ENCODE results near the gene GSE1. TPM values are rescaled to one million over a fixed set of nuclear protein-coding genes. Genes with fewer than 3 reads are reported as not detected.
A peak's percentile ranks its signal among the peaks of the same experiment; 100 is the strongest.

The GSE1 gene
- polyA plus RNA-seq, 3 donors from 2014 or later = 0.15 to 9.4 (median 2.9) TPM

DNA sequence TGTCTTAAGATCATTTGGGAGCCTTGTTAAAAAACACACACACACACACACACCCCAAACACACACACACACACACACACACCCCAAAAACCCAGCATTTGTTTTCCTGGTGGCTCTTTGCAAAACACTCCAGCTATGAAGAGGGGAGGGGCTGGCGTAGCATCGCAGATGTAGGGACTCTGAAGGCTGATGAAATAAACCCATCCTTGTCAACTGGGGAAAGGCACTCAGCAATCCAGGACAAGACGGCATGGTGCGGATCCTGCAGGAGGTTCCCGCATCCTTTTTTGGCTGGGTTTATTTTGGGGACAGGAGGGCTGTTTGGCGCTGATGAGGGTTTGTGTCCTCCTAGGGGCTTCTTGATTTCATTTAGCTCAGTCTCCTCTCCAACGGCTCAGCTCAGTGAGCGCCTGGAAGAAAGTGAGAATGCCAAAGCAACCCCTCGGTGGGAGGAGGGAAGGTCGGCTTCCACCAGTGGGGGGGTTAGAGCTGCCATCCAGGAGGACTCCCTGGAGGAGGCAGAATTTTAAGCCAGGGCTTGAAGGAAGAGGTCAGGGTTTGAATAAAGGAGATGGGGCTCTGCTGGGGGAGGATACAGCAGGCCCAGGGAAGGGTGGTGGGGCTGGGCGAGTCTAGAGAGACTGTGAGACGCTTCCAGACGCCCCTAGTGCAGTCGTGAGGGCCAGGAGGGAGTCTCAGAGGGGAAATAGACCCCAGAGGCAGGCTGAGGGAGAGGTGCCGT is 12.4 kb upstream of the GSE1 start:
- H3K4me3 Mint-ChIP-seq = no peak overlapping the region
- H3K27ac Mint-ChIP-seq = peak overlapping the region in 4 of 6 donors; percentile 16 to 72 (median 55)
- H3K27me3 Mint-ChIP-seq (ENCODE audit: low read depth in 3 of 3) = peaks cover 8 to 27% (median 13%) of the 10 kb centered on the region in 3 donors
- peaks cover 0 to 9% (median 0%) of the 10 kb centered on the region in 3 donors for H3K36me3 Mint-ChIP-seq
- no peak for DNase-seq
- H3K4me1 Mint-ChIP-seq = peaks cover 72 to 77% of the 10 kb centered on the region in 2 donors
- H3K9me3 Mint-ChIP-seq = no peaks in the 10 kb centered on the region

DNA sequence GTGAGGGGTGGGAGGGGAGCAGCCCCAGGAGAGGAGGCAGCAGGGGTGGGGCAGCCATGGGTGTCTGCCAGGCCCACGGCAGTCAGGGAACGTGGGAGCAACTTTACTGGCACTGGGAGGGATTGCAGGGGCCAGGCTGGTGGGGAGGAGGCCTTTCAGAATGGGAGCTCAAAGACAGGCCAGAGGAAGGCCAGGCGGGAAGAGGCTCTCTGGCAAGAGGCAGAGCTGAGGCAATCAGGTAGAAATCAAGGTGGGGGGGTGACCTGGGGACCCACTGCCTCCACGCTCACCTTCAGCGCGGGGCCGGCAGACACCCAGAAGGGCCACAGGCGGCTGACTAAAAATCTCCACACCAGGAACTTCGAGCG is 11.9 kb upstream of the GSE1 start:
- Mint-ChIP-seq H3K4me1 (peaks cover 74 to 77% of the 10 kb centered on the region in 2 donors), H3K27me3 (ENCODE audit: low read depth in 3 of 3) (peaks cover 10 to 33% (median 16%) of the 10 kb centered on the region in 3 donors), H3K4me3 (no peak overlapping the region), H3K9me3 (no peaks in the 10 kb centered on the region), H3K36me3 (peaks cover 0 to 5% (median 0%) of the 10 kb centered on the region in 3 donors), H3K27ac (peak overlapping the region in 1 of 6 donors; percentile 51)
- no peak for DNase-seq

DNA sequence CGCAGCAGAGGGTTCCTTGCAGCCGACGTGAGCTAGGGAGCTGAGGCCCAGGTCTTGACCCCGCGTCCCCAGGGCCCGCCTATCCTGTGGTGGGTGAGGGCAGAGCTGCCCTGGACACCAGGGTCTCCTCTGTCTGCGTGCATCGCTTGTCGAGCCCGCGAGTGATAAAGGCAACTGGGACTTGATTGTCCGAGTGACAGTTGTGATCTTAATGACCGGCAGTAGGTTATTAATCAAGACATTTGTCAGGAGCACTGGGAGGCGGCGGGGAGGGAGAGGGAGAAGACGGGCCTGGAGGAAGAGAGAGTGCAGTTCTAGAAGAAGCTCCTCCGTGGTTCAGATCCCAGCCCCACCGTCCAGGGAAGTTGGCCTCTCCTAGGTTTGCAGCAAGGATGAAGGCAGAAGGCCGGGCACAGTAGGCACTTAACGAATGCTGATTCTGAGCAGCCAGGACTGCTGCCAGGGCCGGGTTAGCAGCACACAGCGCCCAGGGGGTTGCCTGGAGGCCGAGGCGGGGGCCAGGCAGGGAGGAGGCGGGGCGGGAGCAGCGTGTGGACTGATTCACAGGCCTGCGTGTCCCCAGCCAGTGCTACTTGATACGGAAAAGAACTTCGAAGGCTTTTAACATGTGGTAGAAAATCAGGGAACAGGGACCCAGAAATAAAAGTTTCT is 11.3 kb upstream of the GSE1 start:
- Mint-ChIP-seq H3K36me3 (peaks cover 0 to 5% (median 0%) of the 10 kb centered on the region in 3 donors), H3K4me3 (no peak overlapping the region), H3K27me3 (ENCODE audit: low read depth in 3 of 3) (peaks cover 10 to 34% (median 16%) of the 10 kb centered on the region in 3 donors), H3K4me1 (peaks cover 74 to 77% of the 10 kb centered on the region in 2 donors), H3K27ac (peak overlapping the region in 3 of 6 donors; percentile 34 to 45 (median 42)), H3K9me3 (no peaks in the 10 kb centered on the region)
- DNase-seq = no peak

DNA sequence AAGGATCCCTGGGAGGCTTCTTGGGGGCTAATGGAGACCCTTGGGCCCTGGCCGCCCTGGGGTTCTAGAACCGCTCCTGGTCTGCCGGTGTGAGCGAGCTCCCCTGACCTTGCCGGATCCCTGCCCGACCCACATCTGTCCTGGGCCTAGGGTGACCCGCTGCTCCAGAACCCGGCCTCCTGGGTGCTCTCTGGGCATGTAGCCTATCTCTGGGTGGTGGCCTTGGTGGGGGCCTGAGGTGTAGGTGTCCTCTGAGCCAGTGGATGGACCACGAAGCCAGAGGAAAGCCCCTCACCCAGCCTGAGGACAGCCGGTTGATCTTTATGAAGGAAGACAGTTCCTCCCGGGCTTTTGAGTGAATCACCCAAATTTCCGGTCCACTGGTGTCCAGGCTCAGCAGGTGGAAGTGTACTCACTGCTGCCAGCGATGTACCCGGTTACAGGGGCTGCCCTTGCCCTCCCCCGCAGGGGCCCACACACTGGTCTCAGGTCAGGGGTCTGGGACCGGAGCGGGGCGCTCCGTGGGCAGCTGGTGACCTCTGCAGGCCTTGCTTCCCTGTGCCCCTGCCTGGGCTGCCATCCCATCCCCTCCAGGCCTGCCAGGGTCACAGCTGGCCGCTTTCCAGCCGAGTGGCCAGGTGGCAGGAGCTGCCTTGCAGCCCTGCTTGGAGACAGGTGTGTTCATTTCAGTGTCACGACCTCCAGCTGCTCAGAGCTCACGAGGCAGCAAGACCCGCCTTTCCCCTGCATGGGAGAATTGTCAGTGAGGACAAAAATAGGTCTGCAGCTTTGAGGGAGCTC is 10.5 kb upstream of the GSE1 start:
- H3K4me1 Mint-ChIP-seq = peaks cover 77 to 82% of the 10 kb centered on the region in 2 donors
- H3K36me3 Mint-ChIP-seq = peaks cover 0 to 5% (median 0%) of the 10 kb centered on the region in 3 donors
- H3K9me3 Mint-ChIP-seq = no peaks in the 10 kb centered on the region
- H3K27me3 Mint-ChIP-seq (ENCODE audit: low read depth in 3 of 3) = peaks cover 10 to 37% (median 16%) of the 10 kb centered on the region in 3 donors
- DNase-seq = no peak
- peak overlapping the region in 3 of 6 donors; percentile 8 to 59 (median 35) for H3K27ac Mint-ChIP-seq
- H3K4me3 Mint-ChIP-seq = no peak overlapping the region

DNA sequence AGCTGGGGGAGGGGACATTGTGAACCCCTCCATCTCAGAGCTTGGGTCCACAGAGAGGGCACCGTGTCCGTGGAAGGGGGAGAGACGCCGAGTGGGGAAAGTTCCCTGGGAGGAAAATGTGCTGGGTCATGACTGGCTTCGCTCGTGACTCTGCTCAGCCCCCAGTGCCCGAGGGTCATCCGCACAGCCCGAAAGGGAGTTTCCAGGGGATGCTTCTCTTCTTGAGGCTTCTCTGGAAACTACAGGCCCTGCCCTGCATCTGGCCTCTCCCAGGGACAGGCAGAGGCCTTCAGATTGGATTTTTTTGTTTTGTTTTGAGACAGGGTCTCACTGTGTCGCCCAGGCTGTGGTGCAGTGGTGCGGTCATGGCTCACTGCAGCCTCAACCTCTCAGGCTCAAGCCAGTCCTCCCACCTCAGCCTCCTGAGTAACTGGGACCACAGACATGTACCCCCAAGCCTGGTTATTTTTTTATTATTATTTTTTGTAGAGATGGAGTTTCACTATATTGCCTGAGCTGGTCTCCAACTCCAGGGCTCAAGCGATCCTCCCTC is 9.8 kb upstream of the GSE1 start:
- Mint-ChIP-seq H3K4me1 (peaks cover 78 to 82% of the 10 kb centered on the region in 2 donors), H3K36me3 (peaks cover 0 to 5% (median 0%) of the 10 kb centered on the region in 3 donors), H3K27ac (peak overlapping the region in 2 of 6 donors; percentile 8 to 59), H3K9me3 (no peaks in the 10 kb centered on the region), H3K4me3 (no peak overlapping the region), H3K27me3 (ENCODE audit: low read depth in 3 of 3) (peaks cover 10 to 37% (median 16%) of the 10 kb centered on the region in 3 donors)
- no peak for DNase-seq

DNA sequence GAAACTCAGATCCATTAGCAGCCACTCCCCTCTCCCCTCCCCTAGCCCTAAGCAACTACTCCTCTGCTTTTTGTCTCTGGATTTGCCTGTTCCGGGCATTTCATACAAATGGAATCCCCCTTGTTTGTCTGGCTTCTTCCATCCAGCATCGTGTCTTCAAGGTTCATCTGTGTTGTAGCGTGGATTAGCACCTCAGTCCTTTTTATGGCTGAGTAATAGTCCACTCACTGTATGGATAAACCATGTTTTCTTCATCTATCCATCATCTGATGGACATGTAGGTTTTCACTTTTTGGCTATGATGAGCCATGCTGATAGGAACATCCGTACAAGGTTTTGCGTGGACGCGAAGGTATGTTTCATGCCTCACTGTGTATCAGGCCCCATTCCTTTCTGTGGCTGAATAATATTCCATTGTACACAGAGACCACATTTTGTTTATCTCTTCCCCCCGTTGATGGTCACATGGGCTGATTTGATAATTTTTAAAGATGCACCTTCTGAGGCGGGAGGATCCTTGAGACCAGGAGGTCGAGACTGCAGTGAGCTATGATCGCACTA is 8.9 kb upstream of the GSE1 start:
- H3K27ac Mint-ChIP-seq = peak overlapping the region; percentile 17 to 69 (median 58)
- peaks cover 78 to 82% of the 10 kb centered on the region in 2 donors for H3K4me1 Mint-ChIP-seq
- peaks cover 10 to 40% (median 20%) of the 10 kb centered on the region in 3 donors for H3K27me3 Mint-ChIP-seq (ENCODE audit: low read depth in 3 of 3)
- H3K4me3 Mint-ChIP-seq = peak overlapping the region in 2 of 5 donors; percentile 2 to 35
- H3K9me3 Mint-ChIP-seq = no peaks in the 10 kb centered on the region
- no peak for DNase-seq
- no peaks in the 10 kb centered on the region for H3K36me3 Mint-ChIP-seq

DNA sequence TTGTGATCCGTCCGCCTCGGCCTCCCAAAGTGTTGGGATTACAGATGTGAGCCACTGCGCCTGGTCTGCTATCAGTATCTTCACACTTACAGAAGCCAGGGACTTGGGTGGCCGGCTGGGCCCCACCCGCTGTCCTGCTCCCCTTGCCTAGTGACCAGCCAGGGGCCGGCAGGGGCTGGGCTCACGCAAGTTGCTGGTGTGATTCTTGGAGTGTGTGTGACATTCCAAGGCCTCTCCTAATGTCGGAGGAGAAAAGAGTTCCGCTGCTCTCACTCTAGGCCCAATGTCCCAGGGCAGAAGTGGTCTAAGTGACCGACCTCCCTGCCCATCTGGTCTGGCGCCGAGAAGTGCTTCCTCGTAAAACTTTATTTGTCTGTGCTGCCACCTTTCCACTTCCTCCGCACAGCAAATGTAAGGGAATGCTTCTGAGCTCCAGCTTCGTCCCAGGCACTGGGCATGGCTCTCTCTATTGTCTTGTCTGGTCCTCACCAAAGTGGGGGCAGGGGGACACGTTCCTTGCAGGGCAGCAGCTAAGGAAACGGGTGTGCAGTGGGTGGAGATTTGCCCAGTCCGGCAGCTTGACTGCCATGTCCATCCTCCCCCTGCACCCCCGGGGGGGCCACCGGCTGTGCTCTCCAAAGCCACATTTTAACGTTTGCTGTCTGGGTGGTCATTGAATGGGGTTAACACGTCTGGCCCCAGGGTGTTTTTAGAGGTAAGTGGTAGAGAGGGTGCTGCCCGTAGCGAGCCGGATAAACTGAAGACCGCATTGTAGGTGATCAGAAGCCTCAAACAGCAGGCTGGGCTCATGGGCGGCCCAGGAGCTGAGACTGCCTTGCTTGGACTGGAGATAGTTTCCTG is 7.8 kb upstream of the GSE1 start:
- Mint-ChIP-seq H3K27ac (peak overlapping the region; percentile 8 to 88 (median 82)), H3K36me3 (no peaks in the 10 kb centered on the region), H3K4me1 (peaks cover 79 to 82% of the 10 kb centered on the region in 2 donors), H3K9me3 (no peaks in the 10 kb centered on the region), H3K4me3 (peak overlapping the region; percentile 66 to 83 (median 79)), H3K27me3 (ENCODE audit: low read depth in 3 of 3) (peaks cover 10 to 39% (median 24%) of the 10 kb centered on the region in 3 donors)
- DNase-seq = peak; percentile 68 to 77 (median 75)

DNA sequence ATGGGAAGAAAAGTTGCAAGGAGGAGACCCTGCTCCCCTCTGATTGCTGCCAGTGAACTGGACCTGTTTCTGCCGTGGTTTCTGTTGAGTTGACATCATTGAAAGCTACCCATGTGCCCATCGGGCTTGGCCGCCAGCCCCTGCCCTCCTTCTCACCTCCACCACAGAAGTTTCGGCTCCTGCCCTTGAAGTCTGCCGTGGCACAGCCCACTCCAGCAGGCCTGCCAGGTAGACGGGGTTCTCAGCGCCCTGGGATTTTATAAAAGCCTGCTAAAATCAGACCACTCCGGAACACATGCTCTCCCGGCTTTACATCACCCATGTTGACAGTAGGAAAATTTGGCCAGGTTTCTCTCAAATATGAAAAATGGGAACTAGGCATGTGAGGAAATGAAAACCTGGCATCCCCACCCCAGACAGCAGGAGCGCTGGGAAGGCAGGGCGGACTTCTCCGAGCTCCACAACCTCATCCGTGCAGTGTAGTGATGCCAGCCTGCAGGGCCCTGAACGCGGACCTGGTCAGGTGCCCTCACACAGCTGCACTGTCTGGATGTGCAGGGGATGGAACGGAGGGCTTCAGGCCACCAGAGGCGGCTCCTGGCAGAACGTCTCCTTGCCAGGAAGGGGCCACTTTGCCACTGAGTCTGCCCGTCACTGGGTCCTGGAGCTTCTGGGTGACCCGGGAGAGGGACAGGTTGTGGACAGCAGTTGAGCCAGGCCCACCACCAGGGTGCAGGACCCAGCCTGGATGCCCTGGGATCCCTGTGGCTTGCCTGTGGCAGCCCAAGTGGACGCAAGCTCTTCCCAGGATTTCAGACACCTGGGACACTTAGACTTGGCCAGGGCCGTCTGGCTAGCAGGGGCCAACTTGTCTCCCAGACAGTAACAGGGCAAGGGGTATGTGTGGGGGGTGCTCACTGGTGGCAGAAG is 6.9 kb upstream of the GSE1 start:
- H3K36me3 Mint-ChIP-seq = no peaks in the 10 kb centered on the region
- no peak for DNase-seq
- peaks cover 77 to 84% of the 10 kb centered on the region in 2 donors for H3K4me1 Mint-ChIP-seq
- H3K9me3 Mint-ChIP-seq = no peaks in the 10 kb centered on the region
- peak overlapping the region; percentile 8 to 88 (median 82) for H3K27ac Mint-ChIP-seq
- H3K4me3 Mint-ChIP-seq = peak overlapping the region; percentile 66 to 83 (median 79)
- peaks cover 15 to 37% (median 30%) of the 10 kb centered on the region in 3 donors for H3K27me3 Mint-ChIP-seq (ENCODE audit: low read depth in 3 of 3)

DNA sequence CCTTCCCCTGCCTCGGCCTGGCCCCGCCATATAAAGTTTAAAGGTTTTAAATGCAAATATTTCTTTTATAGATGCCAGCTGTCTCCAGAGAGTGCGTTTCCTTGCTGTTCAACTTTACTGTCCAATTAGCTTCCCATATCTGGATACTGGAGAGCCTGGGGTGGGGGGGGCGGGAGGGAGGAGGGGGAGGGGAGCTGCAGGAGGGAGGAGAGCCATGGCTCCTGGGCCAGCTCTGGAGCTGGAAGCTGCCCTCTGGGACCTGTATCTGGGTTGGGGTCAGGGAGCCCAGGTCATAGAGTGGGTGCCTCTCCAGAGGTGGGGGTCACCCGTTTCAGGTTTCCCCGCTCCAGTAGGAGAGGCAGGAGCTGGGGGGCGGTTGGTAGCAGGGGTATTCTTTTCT is 6.2 kb upstream of the GSE1 start:
- H3K9me3 Mint-ChIP-seq = no peaks in the 10 kb centered on the region
- DNase-seq = no peak
- no peaks in the 10 kb centered on the region for H3K36me3 Mint-ChIP-seq
- peaks cover 15 to 33% (median 30%) of the 10 kb centered on the region in 3 donors for H3K27me3 Mint-ChIP-seq (ENCODE audit: low read depth in 3 of 3)
- peaks cover 70 to 78% of the 10 kb centered on the region in 2 donors for H3K4me1 Mint-ChIP-seq
- H3K4me3 Mint-ChIP-seq = peak overlapping the region in 4 of 5 donors; percentile 27 to 53 (median 38)
- H3K27ac Mint-ChIP-seq = peak overlapping the region in 1 of 6 donors; percentile 84

DNA sequence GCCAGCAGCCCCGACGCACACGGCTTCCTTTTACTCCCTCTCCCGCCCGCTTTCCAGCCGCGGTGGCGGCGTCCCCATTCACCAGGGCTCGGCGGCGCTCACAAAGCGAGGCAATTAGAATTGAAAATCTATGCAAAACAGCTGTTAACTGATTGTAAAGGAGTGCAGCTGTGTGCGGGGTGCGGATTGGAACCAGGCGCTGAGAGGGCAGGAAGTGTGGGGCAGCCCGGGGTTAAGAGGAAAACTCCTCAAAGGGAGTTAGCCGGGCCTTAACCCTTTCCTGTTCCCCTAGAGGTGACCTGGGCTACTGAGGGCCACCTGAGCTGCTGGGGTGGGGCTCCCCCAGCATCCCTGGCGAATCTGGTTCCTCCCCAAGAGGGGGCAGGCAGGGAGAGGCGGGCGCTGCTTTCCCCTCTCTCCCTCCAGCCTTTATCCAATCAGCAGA is 5.8 kb upstream of the GSE1 start:
- Mint-ChIP-seq H3K4me3 (peak overlapping the region; percentile 10 to 53 (median 38)), H3K36me3 (no peaks in the 10 kb centered on the region), H3K9me3 (no peaks in the 10 kb centered on the region), H3K27ac (peak overlapping the region in 1 of 6 donors; percentile 84), H3K27me3 (ENCODE audit: low read depth in 3 of 3) (peaks cover 17 to 30% (median 27%) of the 10 kb centered on the region in 3 donors), H3K4me1 (peaks cover 68 to 74% of the 10 kb centered on the region in 2 donors)
- no peak for DNase-seq

DNA sequence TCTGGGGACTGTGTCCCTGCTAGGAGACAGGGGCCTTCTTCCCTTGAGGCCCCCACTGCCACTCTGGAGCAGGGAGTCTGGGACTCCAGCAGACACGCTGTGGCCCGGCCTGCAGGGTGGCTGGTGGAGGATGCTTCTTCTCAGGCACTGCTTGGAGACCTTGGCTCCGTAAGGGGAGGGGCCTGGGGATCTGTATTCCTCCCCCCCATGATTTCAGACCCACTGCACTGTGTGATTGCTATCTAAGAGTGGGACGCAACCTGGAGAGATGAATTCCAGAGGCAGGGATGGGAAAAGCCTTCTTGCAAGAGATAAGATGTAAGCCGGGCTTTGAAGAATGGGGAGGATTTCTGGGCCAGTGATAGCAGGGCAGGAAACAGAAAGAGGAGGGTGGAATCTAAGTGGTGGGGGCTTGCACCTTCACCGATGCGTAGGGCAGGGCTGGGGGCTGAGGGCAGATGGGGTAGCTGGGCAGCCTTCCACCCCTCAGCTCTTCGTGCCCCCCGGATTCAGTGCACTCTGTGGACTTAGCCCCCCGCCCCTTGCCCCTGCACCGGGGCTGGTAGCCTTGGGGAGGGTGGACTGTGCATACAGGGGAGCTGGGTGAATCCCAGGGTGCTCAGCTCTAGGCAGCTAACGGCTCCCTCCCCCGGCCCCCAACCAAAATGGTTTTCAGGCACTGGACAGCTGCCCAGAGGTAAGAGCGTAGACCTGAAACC is 5.2 kb upstream of the GSE1 start:
- Mint-ChIP-seq H3K4me1 (peaks cover 68% of the 10 kb centered on the region in 2 donors), H3K4me3 (peak overlapping the region in 3 of 5 donors; percentile 15 to 35 (median 17)), H3K27me3 (ENCODE audit: low read depth in 3 of 3) (peaks cover 19 to 27% (median 26%) of the 10 kb centered on the region in 3 donors), H3K27ac (peak overlapping the region in 3 of 6 donors; percentile 26 to 84 (median 62)), H3K36me3 (no peaks in the 10 kb centered on the region), H3K9me3 (no peaks in the 10 kb centered on the region)
- DNase-seq = no peak
